Measurements from ENCODE around the gene CNIH1.
A peak's percentile ranks its signal among the peaks of the same experiment; 100 is the strongest.

- TF ChIP-seq CTCF (IDR thresholded peaks at IDR 0.05; ENCODE audit: insufficient read depth, low read length, poor library complexity, severe bottlenecking) = peak; percentile 84
- TF ChIP-seq EZH2phosphoT487 (conservative IDR thresholded peaks at IDR 0.05; ENCODE audit: low read length) = no peak
These were observed at the start of gene CNIH1 for GRCh38 chr14:54440873-54441868.

Data from SU-DHL-6 (cell line).